Measurements from ENCODE around the gene ARSI.

GRCh38 chr5:150281987-150282386 is 20.7 kb downstream of the ARSI start:
- TF ChIP-seq CTCF (IDR thresholded peaks at IDR 0.05; ENCODE audit: low read depth, low read length, poor library complexity, severe bottlenecking) = no peak
- no peak for TF ChIP-seq EZH2phosphoT487 (IDR thresholded peaks at IDR 0.05; ENCODE audit: borderline replicate concordance, low read length)
